Prostate gland (tissue), 2 donors: Measurements from ENCODE around the gene LARP4B. TPM values are rescaled to one million over a fixed set of nuclear protein-coding genes. Genes with fewer than 3 reads are reported as not detected.
"Not testable (repeated sequence)": the region's sequence is repeated elsewhere in the genome, so short reads cannot be mapped to it uniquely, and the experiment has no call there.

Source experiments
- DNase-seq: peaks from one replicate; pipeline ENCODE4 v3.0.0-alpha.2; 2019; ENCODE audit warnings: low spot score
- H3K27ac ChIP-seq, 2 donors: fragments of 200-600 bp; sonication (generic); 2 replicates each; pipeline ENCODE4 v1.5.1; 2017 to 2019
- H3K27me3 ChIP-seq: fragments of 200-600 bp; sonication (generic); replicated peaks from 2 replicates; pipeline ENCODE4 v1.5.1; 2019; ENCODE audit not compliant: insufficient read depth
- H3K36me3 ChIP-seq, 2 donors: fragments of 200-600 bp; sonication (generic); 1 replicate in 1 of 2; 2 replicates in 1 of 2; pipeline versions ENCODE4 v1.5.1 to v1.8.1; 2017 to 2019
- H3K4me1 ChIP-seq: fragments of 200-600 bp; sonication (generic); replicated peaks from 2 replicates; pipeline ENCODE4 v1.5.1; 2019
- H3K4me3 ChIP-seq, 2 donors: fragments of 200-600 bp; sonication (generic); 2 replicates each; pipeline ENCODE4 v1.5.1; 2017 to 2019
- H3K9me3 ChIP-seq: fragments of 200-600 bp; sonication (generic); 2 replicates; pipeline ENCODE4 v1.5.1; 2017
- CTCF ChIP-seq, 4 experiments: fragments of 200-600 bp in 2 of 4; fragments of 450-650 bp in 2 of 4; sonication (generic) in 2 of 4; IDR thresholded peaks; 1 replicate in 3 of 4; 2 replicates in 1 of 4; pipeline ENCODE4 v1.5.1; 2016 to 2019; ENCODE audit warnings: antibody characterized with exemption in 4 of 4, mild to moderate bottlenecking in 2 of 4, moderate library complexity in 2 of 4
- POLR2A ChIP-seq: fragments of 450-650 bp; IDR thresholded peaks from one replicate; pipeline ENCODE4 v1.6.1; 2016; ENCODE audit warnings: antibody characterized with exemption, mild to moderate bottlenecking
- POLR2AphosphoS5 ChIP-seq: sonication (generic); formaldehyde crosslinking; IDR thresholded peaks from one replicate; pipeline ENCODE4 v1.6.1; 2017; ENCODE audit warnings: antibody characterized with exemption
- WGBS: methylation state at CpG from one replicate; pipeline ENCODE4 v1.1.5; 2018; 5-methylcytosine and 5-hydroxymethylcytosine counted together
- intact Hi-C: fragments of 100-400 bp; cut with DNase I; formaldehyde crosslinking; loops from one replicate; pipeline ENCODE4 v1.14.2; 2022
- total RNA-seq, 2 donors: library from RNA; depleted of rRNA; stranded (reverse); fragments of >200 nt; gene quantifications; one replicate each; pipeline ENCODE4 v1.1.0, GENCODE V29; 2016

LARP4B gene
- total RNA-seq, 2 donors from 2014 or later = 51.9 to 95.4 TPM

DNA sequence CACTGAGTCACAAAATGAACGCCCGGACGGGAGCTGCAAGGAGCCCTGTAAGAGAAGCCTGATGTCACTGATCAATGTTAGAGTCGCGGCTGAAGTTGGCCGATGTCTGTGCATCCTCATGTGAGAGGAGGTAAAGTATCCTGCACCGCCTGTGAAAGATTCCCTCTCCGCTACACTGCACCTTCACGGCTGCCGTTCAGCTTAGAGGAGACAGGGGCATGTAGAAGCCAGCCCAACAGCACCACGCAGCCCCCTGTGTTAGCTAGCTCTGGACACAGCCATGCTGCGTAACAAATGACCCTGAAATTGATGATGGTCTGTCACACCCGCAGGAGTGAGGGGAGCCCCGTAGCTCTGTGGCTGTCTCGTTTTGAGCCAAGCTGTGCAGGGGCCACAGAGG lies 160.5 kb downstream of the LARP4B start:
- 93% methylated on average over 15 of the region's 15 CpGs for WGBS
- Histone ChIP-seq H3K4me3 (no peak overlapping the region), H3K36me3 (no peaks in the 10 kb centered on the region), H3K9me3 (no peaks in the 10 kb centered on the region), H3K27ac (no peak overlapping the region), H3K4me1 (no peaks in the 10 kb centered on the region), H3K27me3 (no peaks in the 10 kb centered on the region)
- TF ChIP-seq POLR2AphosphoS5 (no peak), CTCF (IDR thresholded peaks at IDR 0.05) (no peak), POLR2A (no peak)
- no peak for DNase-seq
- intact Hi-C loops = no loop called here

- H3K9me3 ChIP-seq, intact Hi-C loops, H3K36me3 ChIP-seq, H3K4me1 ChIP-seq, H3K27me3 ChIP-seq, DNase-seq, H3K4me3 ChIP-seq, H3K27ac ChIP-seq: not testable (repeated sequence)
- 95% methylated on average over 13 of the region's 13 CpGs for WGBS
Measured at GRCh38 chr10:770048-770712, 161.3 kb downstream of the LARP4B start.

- H3K36me3 ChIP-seq = no peaks in the 10 kb centered on the region
- H3K27ac ChIP-seq = no peak overlapping the region
- H3K9me3 ChIP-seq = no peaks in the 10 kb centered on the region
- H3K4me1 ChIP-seq = no peaks in the 10 kb centered on the region
- intact Hi-C loops = no loop called here
- H3K27me3 ChIP-seq = no peaks in the 10 kb centered on the region
- TF ChIP-seq POLR2A (no peak), POLR2AphosphoS5 (no peak), CTCF (IDR thresholded peaks at IDR 0.05) (no peak)
- no peak overlapping the region for H3K4me3 ChIP-seq
- WGBS = 97% methylated on average over 2 of the region's 2 CpGs
- no peak for DNase-seq
Measured at GRCh38 chr10:767794-768193, 163.7 kb downstream of the LARP4B start.

GRCh38 chr10:767211-767610 lies 164.3 kb downstream of the LARP4B start:
- intact Hi-C loops = no loop called here
- H3K4me3 ChIP-seq = no peak overlapping the region
- 80% methylated on average over 1 of the region's 1 CpG for WGBS

GRCh38 chr10:761376-761775 lies 170.1 kb downstream of the LARP4B start:
- Histone ChIP-seq H3K4me1 (no peaks in the 10 kb centered on the region), H3K36me3 (no peaks in the 10 kb centered on the region), H3K4me3 (no peak overlapping the region), H3K27me3 (no peaks in the 10 kb centered on the region), H3K27ac (no peak overlapping the region), H3K9me3 (no peaks in the 10 kb centered on the region)
- DNase-seq = no peak
- TF ChIP-seq POLR2AphosphoS5 = no peak
- no peak for TF ChIP-seq POLR2A
- TF ChIP-seq CTCF (IDR thresholded peaks at IDR 0.05) = no peak
- intact Hi-C loops = no loop called here

More at GRCh38 chr10:767211-767610, 164.3 kb downstream of the LARP4B start:
- Histone ChIP-seq H3K27me3 (no peaks in the 10 kb centered on the region), H3K4me1 (no peaks in the 10 kb centered on the region), H3K27ac (no peak overlapping the region), H3K9me3 (no peaks in the 10 kb centered on the region), H3K36me3 (no peaks in the 10 kb centered on the region)
- no peak for DNase-seq
- TF ChIP-seq CTCF (IDR thresholded peaks at IDR 0.05) (no peak), POLR2A (no peak), POLR2AphosphoS5 (no peak)
